Left lung (tissue), 10 donors: ENCODE data around the gene RAI1. TPM values are rescaled to one million over a fixed set of nuclear protein-coding genes. Genes with fewer than 3 reads are reported as not detected.

Source experiments
- ATAC-seq: fragments of 200-7000 bp; cut with Tn5 transposase; one replicate; pipeline ENCODE4 v1.9.1; 2020; ENCODE audit warnings: moderate library complexity
- DNase-seq, 4 donors: peaks; one replicate each; pipeline ENCODE4 v3.0.0-alpha.2; 2013 to 2020
- H3K27ac ChIP-seq, 2 donors: fragments of 200-600 bp; sonication (generic) in 1 of 2; one replicate each; pipeline versions ENCODE4 v1.5.0 to v1.8.0; 2020 to 2021
- H3K27me3 ChIP-seq, 2 donors: fragments of 200-600 bp; sonication (generic) in 1 of 2; one replicate each; pipeline versions ENCODE4 v1.5.0 to v1.8.0; 2020 to 2021
- H3K36me3 ChIP-seq, 2 donors: fragments of 200-600 bp; sonication (generic) in 1 of 2; one replicate each; pipeline versions ENCODE4 v1.5.0 to v1.8.0; 2020 to 2021
- H3K4me1 ChIP-seq, 2 donors: fragments of 200-600 bp; one replicate each; pipeline ENCODE4 v1.8.0; 2021
- H3K4me3 ChIP-seq, 2 donors: fragments of 200-600 bp; sonication (generic) in 1 of 2; one replicate each; pipeline versions ENCODE4 v1.5.0 to v1.8.0; 2020 to 2021; ENCODE audit warnings: mild to moderate bottlenecking in 1 of 2
- H3K9me3 ChIP-seq, 2 donors: fragments of 200-600 bp; sonication (generic) in 1 of 2; one replicate each; pipeline versions ENCODE4 v1.5.0 to v1.8.0; 2020 to 2021
- intact Hi-C, 2 donors: fragments of 100-400 bp; cut with DNase I; formaldehyde crosslinking; loops; one replicate each; pipeline versions ENCODE4 v1.11.2 to v1.14.2; 2022
- polyA plus RNA-seq, 6 donors: library from polyadenylated mRNA; unstranded; fragments of 120-200 nt; gene quantifications; one replicate each; pipeline ENCODE4 v1.2.1, GENCODE V29; 2013; ENCODE audit not compliant: insufficient read length in 6 of 6
- total RNA-seq, 2 donors: library from RNA; stranded (reverse); fragmentation: NEBNext Ultra II Directional; extraction: Animal tissue kit (Norgen Biotek cat#: 25700); gene quantifications; one replicate each; pipeline ENCODE4 v1.2.1, GENCODE V29; 2021
- TF ChIP-seq, protein P1 (sequence below), 2 donors: fragments of 200-600 bp; sonication (generic) in 1 of 2; IDR thresholded peaks; one replicate each; pipeline versions ENCODE4 v1.5.0 to v1.8.0; 2021; ENCODE audit warnings: antibody characterized with exemption in 2 of 2
- donor health status: DM: no; HTN: yes; CAD: no.
- donor health status: DM: no; HTN: no; CAD: no.

The RAI1 gene
- total and polyA plus RNA-seq, 8 donors, result 28.8 to 43.8 (median 34.7) TPM

DNA sequence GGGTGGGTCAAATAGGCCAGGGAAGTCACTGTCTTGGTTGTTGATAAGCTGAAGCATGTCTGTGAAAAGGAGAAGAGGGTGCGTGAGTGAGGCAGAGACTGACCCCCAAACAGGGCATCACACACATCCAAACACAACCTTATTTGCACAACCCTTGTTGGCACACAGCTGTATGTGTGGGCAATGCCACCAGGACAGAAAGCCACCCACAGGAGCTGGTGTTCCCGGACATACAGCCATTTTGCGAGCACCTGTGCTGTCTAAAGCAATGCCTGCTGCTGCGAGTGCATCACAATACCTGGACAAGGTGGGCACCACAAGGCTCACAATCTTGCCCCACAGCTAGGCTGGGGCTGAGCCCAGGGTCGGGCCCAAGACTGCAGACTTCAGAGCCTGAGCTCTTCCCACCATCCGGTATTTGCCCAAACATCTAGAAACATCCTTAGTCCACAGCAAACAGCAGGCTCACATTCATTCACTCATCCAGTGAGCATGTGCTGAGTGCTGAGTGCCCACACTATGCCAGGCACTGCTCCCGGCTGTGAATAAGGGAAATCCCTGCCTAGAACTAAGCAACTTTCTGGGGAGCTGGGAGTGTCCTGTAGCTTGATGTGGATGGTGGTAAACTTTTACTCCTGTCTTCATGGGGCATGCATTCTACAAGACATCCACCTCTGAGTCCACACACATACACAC lies 139.4 kb downstream of the RAI1 start:
- Histone ChIP-seq H3K27ac (no peak overlapping the region), H3K4me1 (peaks cover 45 to 77% of the 10 kb centered on the region in 2 donors), H3K4me3 (no peak overlapping the region), H3K36me3 (peaks cover 0 to 41% of the 10 kb centered on the region in 2 donors), H3K27me3 (no peaks in the 10 kb centered on the region), H3K9me3 (no peaks in the 10 kb centered on the region)
- ATAC-seq, result no peak
- TF ChIP-seq, protein P1, sequence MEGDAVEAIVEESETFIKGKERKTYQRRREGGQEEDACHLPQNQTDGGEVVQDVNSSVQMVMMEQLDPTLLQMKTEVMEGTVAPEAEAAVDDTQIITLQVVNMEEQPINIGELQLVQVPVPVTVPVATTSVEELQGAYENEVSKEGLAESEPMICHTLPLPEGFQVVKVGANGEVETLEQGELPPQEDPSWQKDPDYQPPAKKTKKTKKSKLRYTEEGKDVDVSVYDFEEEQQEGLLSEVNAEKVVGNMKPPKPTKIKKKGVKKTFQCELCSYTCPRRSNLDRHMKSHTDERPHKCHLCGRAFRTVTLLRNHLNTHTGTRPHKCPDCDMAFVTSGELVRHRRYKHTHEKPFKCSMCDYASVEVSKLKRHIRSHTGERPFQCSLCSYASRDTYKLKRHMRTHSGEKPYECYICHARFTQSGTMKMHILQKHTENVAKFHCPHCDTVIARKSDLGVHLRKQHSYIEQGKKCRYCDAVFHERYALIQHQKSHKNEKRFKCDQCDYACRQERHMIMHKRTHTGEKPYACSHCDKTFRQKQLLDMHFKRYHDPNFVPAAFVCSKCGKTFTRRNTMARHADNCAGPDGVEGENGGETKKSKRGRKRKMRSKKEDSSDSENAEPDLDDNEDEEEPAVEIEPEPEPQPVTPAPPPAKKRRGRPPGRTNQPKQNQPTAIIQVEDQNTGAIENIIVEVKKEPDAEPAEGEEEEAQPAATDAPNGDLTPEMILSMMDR (IDR thresholded peaks at IDR 0.05), result no peak
- DNase-seq, result no peak
- intact Hi-C loops, result no loop called here

DNA sequence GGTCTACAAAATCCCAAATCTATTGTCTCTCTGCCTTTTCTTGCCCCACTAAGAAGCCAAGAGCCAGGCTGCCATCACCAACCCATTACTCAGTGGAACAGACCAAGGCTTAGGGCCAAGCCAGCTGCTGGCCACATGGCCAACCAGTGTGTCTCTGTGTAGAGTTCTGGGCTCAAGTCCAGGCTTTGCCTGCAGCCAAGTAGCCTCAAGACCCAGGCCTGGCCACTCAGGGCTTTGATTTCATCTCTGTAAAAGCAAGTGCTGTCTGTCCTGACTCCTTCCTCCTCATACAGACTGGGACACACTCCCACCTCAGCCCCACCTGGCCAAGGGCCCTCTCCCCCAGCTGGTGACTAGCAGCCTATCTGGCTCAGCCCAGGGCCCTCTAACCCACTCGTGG lies 140.9 kb downstream of the RAI1 start:
- Histone ChIP-seq H3K36me3 (peaks cover 0 to 31% of the 10 kb centered on the region in 2 donors), H3K9me3 (no peaks in the 10 kb centered on the region), H3K27ac (no peak overlapping the region), H3K4me1 (peaks cover 57 to 93% of the 10 kb centered on the region in 2 donors), H3K27me3 (no peaks in the 10 kb centered on the region), H3K4me3 (peak overlapping the region in 1 of 2 donors; percentile 50)
- intact Hi-C loops, result no loop called here
- ATAC-seq (peak; percentile 28), DNase-seq (peak in 1 of 4 donors; percentile 81)
- TF ChIP-seq, protein P1 (IDR thresholded peaks at IDR 0.05), result no peak

DNA sequence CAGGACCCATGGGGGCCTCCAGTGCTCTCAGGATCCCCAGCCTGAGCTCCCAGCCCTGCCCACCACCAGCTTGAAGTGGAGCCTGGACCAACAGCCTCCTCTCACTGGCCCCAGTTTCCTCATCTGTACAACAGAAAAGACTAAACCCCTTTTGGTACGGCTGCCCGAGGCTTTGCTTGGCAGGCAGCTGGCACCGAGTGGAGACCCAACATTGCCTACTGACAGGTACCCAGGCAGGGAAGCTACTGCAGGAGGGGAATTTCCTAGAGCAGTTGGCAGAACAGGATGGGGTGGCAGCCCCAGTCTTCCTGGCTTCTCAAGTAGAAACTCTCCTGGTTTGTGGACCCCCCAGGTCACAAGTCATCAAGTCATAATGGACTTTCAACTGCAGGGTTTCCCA lies 141.4 kb downstream of the RAI1 start:
- intact Hi-C loops, result no loop called here
- ATAC-seq (no peak), DNase-seq (no peak)
- TF ChIP-seq, protein P1 (IDR thresholded peaks at IDR 0.05), result no peak
- peaks cover 0 to 29% of the 10 kb centered on the region in 2 donors for H3K36me3 ChIP-seq
- no peaks in the 10 kb centered on the region for H3K27me3 ChIP-seq
- peak overlapping the region in 1 of 2 donors; percentile 26 for H3K27ac ChIP-seq
- H3K4me3 ChIP-seq, result peak overlapping the region; percentile 36 to 50
- H3K9me3 ChIP-seq, result no peaks in the 10 kb centered on the region
- peaks cover 57 to 94% of the 10 kb centered on the region in 2 donors for H3K4me1 ChIP-seq

DNA sequence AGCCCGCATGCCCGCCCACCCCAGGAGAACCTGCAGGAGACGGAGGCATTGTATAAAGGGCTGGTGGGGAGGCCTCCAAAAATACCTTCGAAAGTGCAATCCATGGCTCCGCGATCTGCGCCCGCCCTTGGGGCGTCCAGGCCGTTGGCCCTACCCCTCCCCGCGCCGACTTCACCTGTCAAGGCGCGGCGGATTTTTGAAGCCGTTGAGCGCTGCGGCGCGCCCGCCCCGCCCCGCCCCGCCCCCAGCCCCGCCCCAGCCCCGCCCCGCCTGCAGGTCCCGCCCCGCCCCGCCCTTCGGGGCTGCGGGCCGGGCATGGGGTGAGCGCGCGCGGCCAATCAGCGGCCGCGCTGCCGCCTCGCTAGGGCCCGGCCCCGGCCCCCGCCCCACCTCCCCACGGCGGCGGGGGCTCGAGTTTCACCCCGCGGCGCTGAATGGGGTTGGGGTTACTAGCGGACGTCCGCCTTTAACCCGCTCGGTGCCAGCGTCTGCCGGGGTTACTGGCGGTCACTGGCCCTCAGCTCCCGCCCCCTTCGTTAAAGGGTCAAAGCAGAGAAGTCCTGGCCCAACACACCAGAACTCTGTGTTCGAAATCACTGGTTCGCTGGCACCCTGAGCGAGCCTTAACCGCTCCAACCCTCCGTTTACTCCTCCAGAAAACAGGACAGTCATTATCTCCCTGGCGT lies 142.3 kb downstream of the RAI1 start:
- TF ChIP-seq, protein P1 (IDR thresholded peaks at IDR 0.05), result no peak
- peaks cover 54 to 85% of the 10 kb centered on the region in 2 donors for H3K4me1 ChIP-seq
- intact Hi-C loops, result no loop called here
- ATAC-seq, result peak; percentile 86
- no peaks in the 10 kb centered on the region for H3K9me3 ChIP-seq
- H3K27me3 ChIP-seq, result no peaks in the 10 kb centered on the region
- H3K4me3 ChIP-seq, result peak overlapping the region; percentile 36 to 50
- DNase-seq, result peak; percentile 75 to 95 (median 90)
- peak overlapping the region; percentile 77 to 86 for H3K27ac ChIP-seq
- H3K36me3 ChIP-seq, result peaks cover 0 to 29% of the 10 kb centered on the region in 2 donors

DNA sequence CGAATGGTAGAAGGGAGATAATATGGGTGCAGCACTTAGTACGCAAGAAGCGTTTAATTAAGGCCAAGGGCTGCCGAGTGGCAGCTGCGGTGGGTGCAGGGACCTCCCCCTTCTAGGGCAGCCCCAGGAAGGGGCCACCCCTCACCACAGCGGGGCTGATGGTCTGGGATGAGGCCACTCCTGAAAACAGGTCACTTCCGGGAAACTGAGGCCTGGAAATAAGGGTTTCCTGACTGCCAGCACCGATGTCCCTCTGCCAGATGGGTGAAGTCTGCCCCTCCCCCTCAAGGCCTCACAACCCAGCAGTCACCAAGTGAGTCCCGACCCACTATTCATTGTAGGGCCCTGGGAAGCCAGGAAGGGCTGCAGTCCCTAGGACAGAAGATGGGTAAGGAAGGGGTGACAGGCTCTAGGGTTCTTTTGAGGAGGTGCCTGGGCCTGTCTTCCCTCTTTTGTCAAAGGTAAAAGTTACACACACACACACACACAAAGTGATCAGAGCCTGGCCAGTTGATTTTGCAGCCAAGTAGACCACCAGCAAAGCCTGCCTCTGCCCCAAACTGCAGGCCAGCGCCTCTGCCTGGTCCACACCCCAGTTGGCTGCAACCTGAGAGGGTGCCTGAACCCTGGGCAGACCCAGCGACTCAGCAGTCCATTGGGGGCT lies 143.0 kb downstream of the RAI1 start:
- ATAC-seq, result peak; percentile 6
- Histone ChIP-seq H3K4me3 (peak overlapping the region; percentile 21 to 50), H3K9me3 (no peaks in the 10 kb centered on the region), H3K27me3 (no peaks in the 10 kb centered on the region), H3K4me1 (peaks cover 53 to 78% of the 10 kb centered on the region in 2 donors), H3K27ac (peak overlapping the region; percentile 77 to 86), H3K36me3 (peaks cover 0 to 22% of the 10 kb centered on the region in 2 donors)
- DNase-seq, result no peak
- intact Hi-C loops, result no loop called here
- TF ChIP-seq, protein P1 (IDR thresholded peaks at IDR 0.05), result no peak
